Activated T-cell treated with anti-CD3 and anti-CD28 coated beads, Interleukin-2, amount 50 U/mL, for 4 hours (primary cell): ENCODE measurements around the gene NBPF15. TPM values are rescaled to one million over a fixed set of nuclear protein-coding genes. Genes with fewer than 3 reads are reported as not detected.
"Not testable (repeated sequence)": the region's sequence is repeated elsewhere in the genome, so short reads cannot be mapped to it uniquely, and the experiment has no call there.

ENCODE experiments used
- ATAC-seq, 2 donors: fragments of 200-7000 bp; cut with Tn5 transposase; one replicate each; pipeline ENCODE4 v1.10.0; 2021
- DNase-seq: peaks from one replicate; pipeline ENCODE4 v3.0.0-alpha.2; 2020
- H3K27me3 Mint-ChIP-seq: one replicate; pipeline ENCODE4 v1.8.0; 2021; ENCODE audit warnings: low read depth, mixed read lengths
- H3K36me3 Mint-ChIP-seq: one replicate; pipeline ENCODE4 v1.8.0; 2022; ENCODE audit warnings: mixed read lengths; ENCODE audit not compliant: insufficient read depth
- H3K4me1 Mint-ChIP-seq: one replicate; pipeline ENCODE4 v1.8.0; 2021; ENCODE audit warnings: low read depth, mixed read lengths
- H3K4me3 Mint-ChIP-seq: one replicate; pipeline ENCODE4 v1.8.0; 2021; ENCODE audit warnings: mild to moderate bottlenecking, moderate library complexity, mixed read lengths
- H3K9me3 Mint-ChIP-seq: one replicate; pipeline ENCODE4 v1.8.0; 2021; ENCODE audit warnings: mixed read lengths
- total RNA-seq, 3 donors: library from RNA; stranded (reverse); gene quantifications; one replicate each; pipeline ENCODE4 v1.2.1, GENCODE V29; 2021

NBPF15 gene
- total RNA-seq = 10 to 100 TPM; 17.0 to 30.5 (median 23.0) TPM

- peak; percentile 97 to 98 for ATAC-seq
- H3K27me3 Mint-ChIP-seq, H3K4me1 Mint-ChIP-seq, H3K9me3 Mint-ChIP-seq, H3K36me3 Mint-ChIP-seq: not testable (repeated sequence)
- peak within 1 kb of the TSS; percentile 97 for H3K4me3 Mint-ChIP-seq
- peak; percentile 49 for DNase-seq
These were observed at the start of gene NBPF15 for GRCh38 chr1:144461136-144461759. Gene NBPF15, minus strand, starts transcription at chr1:144461669. Its CDS starts 21,666 bp downstream, at chr1:144440003.

GRCh38 chr1:144496429-144496828, 35.0 kb upstream of the NBPF15 start:
- H3K36me3 Mint-ChIP-seq = not testable (repeated sequence)

GRCh38 chr1:144494130-144494529, 32.7 kb upstream of the NBPF15 start:
- ATAC-seq, H3K4me3 Mint-ChIP-seq, H3K9me3 Mint-ChIP-seq, H3K36me3 Mint-ChIP-seq, H3K27me3 Mint-ChIP-seq, DNase-seq, H3K4me1 Mint-ChIP-seq: not testable (repeated sequence)

More at GRCh38 chr1:144496429-144496828, 35.0 kb upstream of the NBPF15 start:
- H3K4me1 Mint-ChIP-seq, H3K9me3 Mint-ChIP-seq, ATAC-seq, DNase-seq, H3K4me3 Mint-ChIP-seq, H3K27me3 Mint-ChIP-seq: not testable (repeated sequence)

GRCh38 chr1:144490394-144490793, 28.9 kb upstream of the NBPF15 start:
- not testable (repeated sequence) for H3K4me1 Mint-ChIP-seq, H3K9me3 Mint-ChIP-seq, ATAC-seq, H3K36me3 Mint-ChIP-seq, H3K27me3 Mint-ChIP-seq, DNase-seq
- H3K4me3 Mint-ChIP-seq = peak overlapping the region; percentile 65

GRCh38 chr1:144487002-144487401, 25.5 kb upstream of the NBPF15 start:
- H3K4me3 Mint-ChIP-seq, DNase-seq, H3K4me1 Mint-ChIP-seq, H3K36me3 Mint-ChIP-seq, H3K27me3 Mint-ChIP-seq, ATAC-seq, H3K9me3 Mint-ChIP-seq: not testable (repeated sequence)

GRCh38 chr1:144485048-144485993, 23.9 kb upstream of the NBPF15 start:
- not testable (repeated sequence) for H3K9me3 Mint-ChIP-seq, DNase-seq, H3K36me3 Mint-ChIP-seq, H3K4me1 Mint-ChIP-seq, H3K4me3 Mint-ChIP-seq, H3K27me3 Mint-ChIP-seq
- ATAC-seq = peak in 1 of 2 donors; percentile 25

- DNase-seq, H3K36me3 Mint-ChIP-seq, H3K4me3 Mint-ChIP-seq, H3K4me1 Mint-ChIP-seq, H3K27me3 Mint-ChIP-seq, ATAC-seq, H3K9me3 Mint-ChIP-seq: not testable (repeated sequence)
These were observed 12.4 kb upstream of the NBPF15 start for GRCh38 chr1:144473897-144474296.

GRCh38 chr1:144471434-144471833, 10.0 kb upstream of the NBPF15 start:
- not testable (repeated sequence) for H3K36me3 Mint-ChIP-seq, H3K27me3 Mint-ChIP-seq, H3K4me1 Mint-ChIP-seq, H3K4me3 Mint-ChIP-seq, DNase-seq, ATAC-seq, H3K9me3 Mint-ChIP-seq

GRCh38 chr1:144461778-144462177, 309 bp upstream of the NBPF15 start:
- not testable (repeated sequence) for H3K9me3 Mint-ChIP-seq, H3K4me1 Mint-ChIP-seq, H3K27me3 Mint-ChIP-seq, DNase-seq, H3K36me3 Mint-ChIP-seq
- ATAC-seq = peak; percentile 5 to 31
- peak overlapping the region; percentile 97 for H3K4me3 Mint-ChIP-seq

GRCh38 chr1:144460686-144461085, 783 bp downstream of the NBPF15 start:
- H3K9me3 Mint-ChIP-seq, H3K4me1 Mint-ChIP-seq, H3K36me3 Mint-ChIP-seq, H3K27me3 Mint-ChIP-seq: not testable (repeated sequence)
- peak; percentile 43 to 66 for ATAC-seq
- H3K4me3 Mint-ChIP-seq = peak overlapping the region; percentile 97
- peak; percentile 9 for DNase-seq

- H3K9me3 Mint-ChIP-seq, DNase-seq, H3K4me3 Mint-ChIP-seq: not testable (repeated sequence)
These were observed 19.1 kb downstream of the NBPF15 start for GRCh38 chr1:144442402-144442801.

GRCh38 chr1:144439737-144440136, 21.7 kb downstream of the NBPF15 start:
- H3K9me3 Mint-ChIP-seq, H3K27me3 Mint-ChIP-seq, H3K4me1 Mint-ChIP-seq, DNase-seq, H3K4me3 Mint-ChIP-seq, H3K36me3 Mint-ChIP-seq, ATAC-seq: not testable (repeated sequence)

More at GRCh38 chr1:144442402-144442801, 19.1 kb downstream of the NBPF15 start:
- not testable (repeated sequence) for H3K27me3 Mint-ChIP-seq, H3K36me3 Mint-ChIP-seq, H3K4me1 Mint-ChIP-seq, ATAC-seq

GRCh38 chr1:144418891-144419694, 42.4 kb downstream of the NBPF15 start:
- not testable (repeated sequence) for H3K4me1 Mint-ChIP-seq, ATAC-seq, H3K27me3 Mint-ChIP-seq, H3K9me3 Mint-ChIP-seq
- DNase-seq = peak; percentile 43
- peak overlapping the region; percentile 83 for H3K4me3 Mint-ChIP-seq
- peaks cover 12% of the 10 kb centered on the region for H3K36me3 Mint-ChIP-seq

- H3K9me3 Mint-ChIP-seq, DNase-seq, H3K4me1 Mint-ChIP-seq, H3K36me3 Mint-ChIP-seq, H3K27me3 Mint-ChIP-seq: not testable (repeated sequence)
- peak overlapping the region; percentile 94 for H3K4me3 Mint-ChIP-seq
- ATAC-seq = peak; percentile 4 to 14
These were observed 47.9 kb downstream of the NBPF15 start for GRCh38 chr1:144413404-144414118.
